GM06990 (cell line): ENCODE measurements around the gene GAS2L3.
"Not testable (repeated sequence)": the region's sequence is repeated elsewhere in the genome, so short reads cannot be mapped to it uniquely, and the experiment has no call there.

Experiments
- DNase-seq: peaks from one replicate; pipeline ENCODE4 v3.0.0-alpha.2; 2011; ENCODE audit not compliant: insufficient read length; ENCODE audit errors: extremely low read depth
- H3K27me3 ChIP-seq: replicated peaks from 2 replicates; pipeline ENCODE4 v1.6.0; 2011; ENCODE audit warnings: low read length; ENCODE audit not compliant: control insufficient read depth, insufficient read depth
- H3K36me3 ChIP-seq: 2 replicates; pipeline ENCODE4 v1.5.1; 2011; ENCODE audit warnings: low read length; ENCODE audit not compliant: control insufficient read depth, insufficient read depth
- H3K4me3 ChIP-seq: replicated peaks from 2 replicates; pipeline ENCODE4 v1.5.1; 2011; ENCODE audit warnings: low read depth, mild to moderate bottlenecking, control low read depth, low read length
- CTCF ChIP-seq: IDR thresholded peaks from 2 replicates; pipeline ENCODE4 v1.5.1; 2011; ENCODE audit warnings: low read length, control low read depth, mild to moderate bottlenecking, inconsistent platforms; ENCODE audit not compliant: insufficient read depth, poor library complexity, severe bottlenecking

The GAS2L3 gene

GRCh38 chr12:100608776-100609175 lies 35.3 kb downstream of the GAS2L3 start:
- no peak for TF ChIP-seq CTCF
- no peak for DNase-seq
- H3K36me3 ChIP-seq = no peaks in the 10 kb centered on the region
- no peaks in the 10 kb centered on the region for H3K27me3 ChIP-seq
- no peak overlapping the region for H3K4me3 ChIP-seq

- Histone ChIP-seq H3K27me3 (no peaks in the 10 kb centered on the region), H3K36me3 (no peaks in the 10 kb centered on the region), H3K4me3 (no peak overlapping the region)
- TF ChIP-seq CTCF = no peak
- no peak for DNase-seq
These were observed 37.4 kb downstream of the GAS2L3 start for GRCh38 chr12:100610666-100611430.

- no peak for DNase-seq
- no peaks in the 10 kb centered on the region for H3K27me3 ChIP-seq
- no peak for TF ChIP-seq CTCF
- no peaks in the 10 kb centered on the region for H3K36me3 ChIP-seq
- no peak overlapping the region for H3K4me3 ChIP-seq
These were observed 39.1 kb downstream of the GAS2L3 start for GRCh38 chr12:100612606-100613005.

GRCh38 chr12:100624571-100624970 lies 51.1 kb downstream of the GAS2L3 start:
- Histone ChIP-seq H3K27me3 (no peaks in the 10 kb centered on the region), H3K36me3 (no peaks in the 10 kb centered on the region), H3K4me3 (no peak overlapping the region)
- no peak for DNase-seq
- no peak for TF ChIP-seq CTCF

- H3K36me3 ChIP-seq = no peaks in the 10 kb centered on the region
- TF ChIP-seq CTCF = no peak
- no peaks in the 10 kb centered on the region for H3K27me3 ChIP-seq
- H3K4me3 ChIP-seq = no peak overlapping the region
- no peak for DNase-seq
These were observed 59.0 kb downstream of the GAS2L3 start for GRCh38 chr12:100632445-100632892.

- H3K4me3 ChIP-seq, H3K27me3 ChIP-seq, DNase-seq, H3K36me3 ChIP-seq: not testable (repeated sequence)
These were observed 59.8 kb downstream of the GAS2L3 start for GRCh38 chr12:100633082-100633785.
